HCT116 (cell line): ENCODE results near the gene FUT9. TPM values are rescaled to one million over a fixed set of nuclear protein-coding genes. Genes with fewer than 3 reads are reported as not detected.

Source experiments
- ATAC-seq: fragments of 200-7000 bp; cut with Tn5 transposase; 2 replicates; pipeline ENCODE4 v1.9.1; 2020; ENCODE audit warnings: mild to moderate bottlenecking, moderate library complexity
- BruUV-seq: library from RNA; stranded (reverse); fragments of 400-500 nt; replicated peaks from 2 replicates; lab custom pipeline; 2021; lab: Mats Ljungman, UMichigan
- CTCF ChIA-PET: fragments of 300-600 bp; sonication (Branson Sonifier 250); formaldehyde crosslinking; loops from one replicate; lab custom pipeline; 2021; ENCODE audit warnings: antibody characterized with exemption; lab: Charles Lee
- POLR2A ChIA-PET: fragments of 300-600, 350-600 bp; sonication (Branson Sonifier 250); formaldehyde crosslinking; loops from one replicate; lab custom pipeline; 2021; ENCODE audit warnings: antibody characterized with exemption; lab: Charles Lee
- RAD21 ChIA-PET, 2 experiments: fragments of 300-600 bp; sonication (Branson Sonifier 250); formaldehyde crosslinking; loops; one replicate each; lab custom pipeline; 2023; ENCODE audit warnings: low total read pairs in 2 of 2; ENCODE audit not compliant: uncharacterized antibody in 2 of 2, unreplicated experiment in 2 of 2, low non-redundant PET in 1 of 2; lab: Charles Lee
- DNase-seq: peaks from one replicate; pipeline ENCODE4 v3.0.0-alpha.2; 2010; ENCODE audit warnings: low read depth, low spot score
- H2AFZ ChIP-seq: fragments of 200-600 bp; shearing (Covaris generic), sonication (generic); 2 replicates; pipeline ENCODE4 v1.6.1; 2017; ENCODE audit warnings: low read depth, mixed run types, mixed read lengths, antibody characterized with exemption, low read length; ENCODE audit not compliant: poor library complexity, severe bottlenecking
- H3K27ac ChIP-seq: 2 replicates; pipeline ENCODE4 v1.5.1; 2012; ENCODE audit warnings: low read depth, low read length
- H3K27me3 ChIP-seq: fragments of 200-600 bp; sonication (generic); 2 replicates; pipeline ENCODE4 v1.6.1; 2016; ENCODE audit warnings: mixed run types, low read length, mixed read lengths; ENCODE audit not compliant: insufficient read depth
- H3K36me3 ChIP-seq, 2 experiments: fragments of 200-500 bp in 1 of 2; fragments of 200-600 bp in 1 of 2; sonication (Bioruptor generic) in 1 of 2; sonication (generic) in 1 of 2; 2 replicates each; pipeline versions ENCODE4 v1.5.1 to v1.6.1; 2014 to 2016; ENCODE audit warnings: low read length in 2 of 2, inconsistent platforms in 1 of 2, mixed read lengths in 1 of 2, mixed run types in 1 of 2; ENCODE audit not compliant: insufficient read depth in 2 of 2, control insufficient read depth in 1 of 2
- H3K4me1 ChIP-seq, 2 experiments: fragments of 200-600 bp in 1 of 2; sonication (generic) in 1 of 2; 2 replicates each; pipeline versions ENCODE4 v1.5.1 to v1.6.1; 2012 to 2017; ENCODE audit warnings: low read length in 2 of 2, inconsistent platforms in 1 of 2, mild to moderate bottlenecking in 1 of 2, mixed read lengths in 1 of 2, mixed run types in 1 of 2, moderate library complexity in 1 of 2; ENCODE audit not compliant: insufficient read depth in 2 of 2, control insufficient read depth in 1 of 2
- H3K4me2 ChIP-seq: fragments of 200-600 bp; sonication (generic); 2 replicates; pipeline ENCODE4 v1.6.1; 2017; ENCODE audit warnings: mixed run types, low read length, mixed read lengths
- H3K4me3 ChIP-seq, 2 experiments: fragments of 200-600 bp in 1 of 2; sonication (generic) in 1 of 2; replicated peaks in 1 of 2; 2 replicates each; pipeline ENCODE4 v1.5.1; 2011 to 2016; ENCODE audit warnings: low read length in 2 of 2, control low read depth in 1 of 2, low read depth in 1 of 2, mild to moderate bottlenecking in 1 of 2, mixed read lengths in 1 of 2, mixed run types in 1 of 2
- H3K79me2 ChIP-seq: fragments of 200-600 bp; sonication (generic); 2 replicates; pipeline ENCODE4 v1.6.1; 2017; ENCODE audit warnings: mild to moderate bottlenecking, mixed run types, low read length, moderate library complexity, mixed read lengths; ENCODE audit not compliant: insufficient read depth
- H3K9ac ChIP-seq: fragments of 200-600 bp; sonication (generic); 2 replicates; pipeline ENCODE4 v1.6.1; 2016; ENCODE audit warnings: low read length, mixed read lengths
- H3K9me2 ChIP-seq: fragments of 200-600 bp; sonication (generic), shearing (Covaris generic); 2 replicates; pipeline ENCODE4 v1.6.1; 2017; ENCODE audit warnings: mixed run types, mild to moderate bottlenecking, moderate library complexity; ENCODE audit not compliant: insufficient read depth
- H3K9me3 ChIP-seq, 2 experiments: fragments of 200-500 bp in 1 of 2; fragments of 200-600 bp in 1 of 2; sonication (Bioruptor generic) in 1 of 2; sonication (generic) in 1 of 2; 2 replicates each; pipeline ENCODE4 v1.6.1; 2014 to 2017; ENCODE audit warnings: low read length in 2 of 2, mixed read lengths in 2 of 2, inconsistent platforms in 1 of 2, low read depth in 1 of 2, mild to moderate bottlenecking in 1 of 2, mixed run types in 1 of 2, moderate library complexity in 1 of 2; ENCODE audit not compliant: control insufficient read depth in 1 of 2, insufficient read depth in 1 of 2
- H4K20me1 ChIP-seq: fragments of 200-600 bp; sonication (generic), shearing (Covaris generic); 2 replicates; pipeline ENCODE4 v1.6.1; 2017; ENCODE audit warnings: mixed run types, mild to moderate bottlenecking, moderate library complexity; ENCODE audit not compliant: insufficient read depth
- ATF3 ChIP-seq: IDR thresholded peaks from 2 replicates; pipeline ENCODE4 v1.6.1; 2012
- CBX3 ChIP-seq: IDR thresholded peaks from 2 replicates; pipeline ENCODE4 v1.6.1; 2012; ENCODE audit warnings: low read depth
- CEBPB ChIP-seq: IDR thresholded peaks from 2 replicates; pipeline ENCODE4 v1.6.1; 2012; ENCODE audit warnings: low read depth
- CTCF ChIP-seq, 3 experiments: fragments of 200-600 bp in 1 of 3; sonication (generic) in 1 of 3; IDR thresholded peaks in 2 of 3; conservative IDR thresholded peaks in 1 of 3; 2 replicates each; pipeline ENCODE4 v1.5.1; 2012 to 2017; ENCODE audit warnings: low read depth in 2 of 3, low read length in 2 of 3, antibody characterized with exemption in 1 of 3, borderline replicate concordance in 1 of 3, control low read depth in 1 of 3, mild to moderate bottlenecking in 1 of 3, mixed read lengths in 1 of 3, mixed run types in 1 of 3, moderate library complexity in 1 of 3; ENCODE audit not compliant: insufficient read depth in 1 of 3
- EGR1 ChIP-seq: IDR thresholded peaks from 2 replicates; pipeline ENCODE4 v1.6.1; 2012; ENCODE audit warnings: low read depth
- ELF1 ChIP-seq: IDR thresholded peaks from 2 replicates; pipeline ENCODE4 v1.6.1; 2012; ENCODE audit warnings: low read depth, borderline replicate concordance
- EZH2 ChIP-seq: fragments of 200-600 bp; sonication (generic); IDR thresholded peaks from 2 replicates; pipeline ENCODE4 v1.6.1; 2017; ENCODE audit warnings: antibody characterized with exemption, mixed run types
- EZH2phosphoT487 ChIP-seq: fragments of 200-600 bp; IDR thresholded peaks from 2 replicates; pipeline ENCODE4 v1.6.1; 2018; ENCODE audit warnings: antibody characterized with exemption, borderline replicate concordance
- FOSL1 ChIP-seq: IDR thresholded peaks from 2 replicates; pipeline ENCODE4 v1.6.1; 2012; ENCODE audit warnings: low read depth
- JUND ChIP-seq: IDR thresholded peaks from 2 replicates; pipeline ENCODE4 v1.6.1; 2012
- MAX ChIP-seq: IDR thresholded peaks from 2 replicates; pipeline ENCODE4 v1.6.1; 2012
- POLR2AphosphoS5 ChIP-seq: IDR thresholded peaks from 2 replicates; pipeline ENCODE4 v1.6.1; 2011; ENCODE audit warnings: mild to moderate bottlenecking, low read depth, low read length, moderate library complexity
- RAD21 ChIP-seq: IDR thresholded peaks from 2 replicates; pipeline ENCODE4 v1.6.1; 2012; ENCODE audit warnings: low read depth, mild to moderate bottlenecking
- SIN3A ChIP-seq: IDR thresholded peaks from 2 replicates; pipeline ENCODE4 v1.6.1; 2012; ENCODE audit warnings: low read depth
- SP1 ChIP-seq: IDR thresholded peaks from 2 replicates; pipeline ENCODE4 v1.6.1; 2012; ENCODE audit warnings: low read depth
- SRF ChIP-seq: IDR thresholded peaks from 2 replicates; pipeline ENCODE4 v1.6.1; 2012; ENCODE audit warnings: low read depth
- TCF7L2 ChIP-seq: IDR thresholded peaks from 2 replicates; pipeline ENCODE4 v1.7.0; 2011; ENCODE audit warnings: borderline replicate concordance, inconsistent platforms; ENCODE audit not compliant: insufficient read depth, insufficient read length; ENCODE audit errors: extremely low read depth
- ZFX ChIP-seq: fragments of 450-650 bp; IDR thresholded peaks from 2 replicates; pipeline ENCODE4 v1.6.1; 2017
- ZNF274 ChIP-seq: fragments of 200-500 bp; sonication (Bioruptor generic); IDR thresholded peaks from 2 replicates; pipeline ENCODE4 v1.6.1; 2014; ENCODE audit warnings: mild to moderate bottlenecking, low read depth, low read length, inconsistent platforms
- intact Hi-C: fragments of 100-400 bp; cut with micrococcal nuclease; formaldehyde crosslinking; loops from 2 replicates; pipeline ENCODE4 v1.10.0; 2022
- total RNA-seq: library from RNA; stranded (reverse); gene quantifications from one replicate; pipeline ENCODE4 v1.2.1, GENCODE V29; 2021; ENCODE audit not compliant: unreplicated experiment

The FUT9 gene
- total RNA-seq, 1 experiment from 2014 or later: not detected

GRCh38 chr6:95973976-95974375 lies 41.8 kb upstream of the FUT9 start (continued):
- TF ChIP-seq CBX3: no peak
- TF ChIP-seq MAX: no peak
- TF ChIP-seq FOSL1: no peak
- no peak for TF ChIP-seq ELF1
- no peak for TF ChIP-seq EZH2phosphoT487
- no peak for TF ChIP-seq CTCF (IDR thresholded peaks at IDR 0.05 in 2 of 3, conservative IDR thresholded peaks at IDR 0.05 in 1 of 3; ENCODE audit: borderline replicate concordance in 1 of 3, insufficient read depth in 1 of 3, low read depth in 2 of 3, low read length in 2 of 3)
- TF ChIP-seq SIN3A: no peak
- no peak for TF ChIP-seq ZFX
- TF ChIP-seq EZH2: no peak
- TF ChIP-seq SP1: no peak
- TF ChIP-seq, all 23 proteins: peak for 0

GRCh38 chr6:95978230-95978629 lies 37.5 kb upstream of the FUT9 start:
- Histone ChIP-seq H3K9me3 (no peaks in the 10 kb centered on the region), H3K79me2 (no peaks in the 10 kb centered on the region), H3K27ac (peak overlapping the region; percentile 60; the same call in 1 of the 2 replicates), H3K4me3 (no peak overlapping the region; a peak in 1 of 4 replicates), H2AFZ (peak overlapping the region; percentile 60), H3K9me2 (no peaks in the 10 kb centered on the region), H4K20me1 (no peaks in the 10 kb centered on the region), H3K4me1 (peaks cover 6 to 20% of the 10 kb centered on the region in 2 experiments; a peak in 3 of 4 replicates), H3K4me2 (peak overlapping the region; percentile 45), H3K27me3 (no peaks in the 10 kb centered on the region), H3K9ac (peak overlapping the region; percentile 26; the same call in 1 of the 2 replicates), H3K36me3 (no peaks in the 10 kb centered on the region)
- no TSS peak for BruUV-seq
- intact Hi-C loops: no loop called here
- peak; percentile 89 for DNase-seq
- ATAC-seq: peak; percentile 97
- ChIA-PET POLR2A (no interaction called here), RAD21 (no interaction called here)
- TF ChIP-seq TCF7L2: peak; percentile 38
- peak; percentile 94 for TF ChIP-seq SP1
- no peak for TF ChIP-seq EGR1
- peak; percentile 92 for TF ChIP-seq JUND
- peak; percentile 40; the same call in 1 of the 2 replicates for TF ChIP-seq POLR2AphosphoS5
- TF ChIP-seq CEBPB: peak; percentile 56
- TF ChIP-seq SIN3A: no peak
- TF ChIP-seq ZNF274: no peak
- peak; percentile 22; the same call in 1 of the 2 replicates for TF ChIP-seq RAD21
- peak; percentile 94 for TF ChIP-seq FOSL1
- peak; percentile 33; the same call in 1 of the 2 replicates for TF ChIP-seq MAX
- no peak for TF ChIP-seq ATF3
- peak; percentile 63; the same call in 1 of the 2 replicates for TF ChIP-seq SRF
- TF ChIP-seq CBX3: peak; percentile 88
- TF ChIP-seq, all 23 proteins: peak for 10
- CTCF ChIA-PET: no interaction called here
